HG02981 (cell line): ENCODE measurements around the gene CTNNA2.

Source experiments
- ATAC-seq: cut with Tn5 transposase; IDR thresholded peaks from one replicate; pipeline ENCODE4 v1.9.1; 2021; ENCODE audit warnings: mild to moderate bottlenecking, moderate library complexity; ENCODE audit not compliant: unreplicated experiment

CTNNA2 gene

GRCh38 chr2:79512442-79513401 lies at the start of gene CTNNA2:
Gene CTNNA2, plus strand, starts transcription at chr2:79513051.
- peak; percentile 88 for ATAC-seq

GRCh38 chr2:79487399-79487798 lies 25.5 kb upstream of the CTNNA2 start:
- ATAC-seq = no peak

- no peak for ATAC-seq
Measured at GRCh38 chr2:79511320-79511951, 1.4 kb upstream of the CTNNA2 start.

GRCh38 chr2:79513711-79514110 lies 860 bp downstream of the CTNNA2 start:
- ATAC-seq = no peak

GRCh38 chr2:79529636-79530035 lies 16.8 kb downstream of the CTNNA2 start:
- no peak for ATAC-seq

- no peak for ATAC-seq
Measured at GRCh38 chr2:79530443-79530842, 17.6 kb downstream of the CTNNA2 start.

- no peak for ATAC-seq
Measured at GRCh38 chr2:79547568-79547967, 34.7 kb downstream of the CTNNA2 start.

GRCh38 chr2:79552653-79553052 lies 39.8 kb downstream of the CTNNA2 start:
- ATAC-seq = no peak

GRCh38 chr2:79554899-79555298 lies 42.0 kb downstream of the CTNNA2 start:
- no peak for ATAC-seq

- no peak for ATAC-seq
Measured at GRCh38 chr2:79564065-79564464, 51.2 kb downstream of the CTNNA2 start.

GRCh38 chr2:79569048-79569447 lies 56.2 kb downstream of the CTNNA2 start:
- ATAC-seq = no peak

GRCh38 chr2:79573895-79574674 lies 61.2 kb downstream of the CTNNA2 start:
- no peak for ATAC-seq

GRCh38 chr2:79576451-79576850 lies 63.6 kb downstream of the CTNNA2 start:
- ATAC-seq = no peak

- ATAC-seq = no peak
Measured at GRCh38 chr2:79578952-79579351, 66.1 kb downstream of the CTNNA2 start.

- ATAC-seq = no peak
Measured at GRCh38 chr2:79580175-79580574, 67.3 kb downstream of the CTNNA2 start.

- no peak for ATAC-seq
Measured at GRCh38 chr2:79585701-79586433, 73.0 kb downstream of the CTNNA2 start.

GRCh38 chr2:79591281-79591680 lies 78.4 kb downstream of the CTNNA2 start:
- no peak for ATAC-seq

- no peak for ATAC-seq
Measured at GRCh38 chr2:79593237-79593867, 80.5 kb downstream of the CTNNA2 start.

- no peak for ATAC-seq
Measured at GRCh38 chr2:79596403-79596802, 83.6 kb downstream of the CTNNA2 start.

GRCh38 chr2:79604748-79605147 lies 91.9 kb downstream of the CTNNA2 start:
- no peak for ATAC-seq
